Tongue (tissue), 2 donors: Measurements from ENCODE around the gene TNNT3. TPM values are rescaled to one million over a fixed set of nuclear protein-coding genes. Genes with fewer than 3 reads are reported as not detected.
A peak's percentile ranks its signal among the peaks of the same experiment; 100 is the strongest.
"Not testable (repeated sequence)": the region's sequence is repeated elsewhere in the genome, so short reads cannot be mapped to it uniquely, and the experiment has no call there.

Experiments used
- DNase-seq: peaks from one replicate; pipeline ENCODE4 v3.0.0-alpha.2; 2015
- total RNA-seq: library from RNA; depleted of rRNA; stranded (reverse); fragments of >200 nt; gene quantifications from one replicate; pipeline ENCODE4 v1.2.3, GENCODE V29; 2014

Gene TNNT3
- total RNA-seq, 1 donor from 2014 or later: 5,696 TPM

DNA sequence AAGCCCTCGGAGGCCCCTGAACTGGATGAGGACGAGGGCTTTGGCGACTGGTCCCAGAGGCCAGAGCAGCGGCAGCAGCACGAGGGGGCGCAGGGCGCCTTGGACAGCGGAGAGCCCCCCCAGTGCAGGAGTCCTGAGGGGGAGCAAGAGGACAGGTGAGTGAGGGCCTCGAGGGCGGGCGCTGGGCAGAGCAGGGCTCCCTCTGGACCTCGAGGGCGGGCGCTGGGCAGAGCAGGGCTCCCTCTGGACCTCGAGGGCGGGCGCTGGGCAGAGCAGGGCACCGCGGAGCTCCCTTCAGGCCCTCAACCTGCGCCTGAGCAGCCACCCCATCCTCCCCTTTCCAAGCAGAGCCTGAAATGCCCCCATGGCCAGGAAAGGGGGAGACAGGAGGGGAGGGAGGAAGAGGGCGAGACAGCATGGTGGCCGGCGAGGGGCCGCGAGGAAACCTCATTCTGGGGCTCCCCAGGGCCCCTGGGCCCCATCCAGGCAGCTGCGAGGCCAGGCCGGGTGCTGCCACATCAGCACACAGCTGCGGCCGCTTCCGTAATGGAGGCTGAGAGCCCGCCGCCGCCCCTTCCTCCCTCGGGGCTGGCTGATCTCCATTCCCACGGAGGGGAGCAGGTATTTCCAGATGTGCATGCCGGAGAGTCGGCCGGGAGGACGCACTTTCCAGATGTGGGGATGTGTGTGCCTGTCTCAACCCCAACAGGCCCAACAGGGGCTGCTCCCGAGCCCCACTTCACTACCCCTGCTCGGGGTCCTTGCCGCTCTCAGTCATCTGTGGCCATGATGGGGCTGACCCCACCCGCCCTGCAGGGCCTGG lies 37.9 kb upstream of the TNNT3 start:
- DNase-seq: peak; percentile 92

- DNase-seq: peak; percentile 97
These were observed 37.0 kb upstream of the TNNT3 start for GRCh38 chr11:1882265-1883238.

DNA sequence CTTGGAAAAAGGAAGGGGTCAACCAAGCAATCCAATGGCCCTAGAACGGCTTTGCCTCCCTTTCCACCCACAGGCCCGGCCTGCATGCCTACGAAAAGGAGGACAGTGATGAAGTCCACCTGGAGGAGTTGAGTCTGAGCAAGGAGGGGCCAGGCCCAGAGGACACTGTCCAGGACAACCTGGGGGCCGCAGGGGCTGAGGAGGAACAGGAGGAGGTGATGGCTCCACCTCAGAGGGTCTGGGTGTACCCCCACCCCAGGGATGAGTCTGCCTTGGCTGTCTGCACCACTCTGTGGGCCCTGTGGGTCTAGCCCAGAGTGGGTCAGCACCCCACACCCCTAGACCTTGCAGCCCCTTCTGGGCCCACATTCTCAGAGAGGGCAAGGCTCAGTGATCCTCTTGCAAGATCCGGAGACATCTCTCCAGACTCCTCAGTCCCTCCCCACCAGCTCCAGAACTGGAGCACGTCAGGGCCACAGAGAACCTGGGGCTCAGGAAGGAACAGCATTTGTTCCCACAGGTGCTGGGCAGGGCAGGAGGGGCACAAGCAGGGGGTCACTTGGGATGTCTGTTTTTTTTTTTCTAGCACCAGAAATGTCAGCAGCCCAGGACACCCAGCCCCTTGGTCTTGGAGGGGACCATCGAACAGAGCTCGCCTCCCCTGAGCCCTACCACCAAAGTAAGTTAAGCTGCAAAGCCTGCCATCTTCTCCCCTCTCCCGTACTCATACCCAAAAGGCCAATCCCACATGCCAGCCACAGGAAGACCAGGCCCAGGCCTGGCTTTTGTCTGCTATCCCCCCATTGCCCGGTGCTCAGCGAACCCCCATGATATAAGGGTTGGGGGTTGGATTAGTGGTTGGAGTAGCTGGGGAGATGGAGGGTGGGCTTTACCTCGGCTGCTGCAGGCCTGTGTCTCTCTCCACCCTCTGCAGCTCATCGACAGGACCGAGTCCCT lies 35.9 kb upstream of the TNNT3 start:
- DNase-seq: no peak

DNA sequence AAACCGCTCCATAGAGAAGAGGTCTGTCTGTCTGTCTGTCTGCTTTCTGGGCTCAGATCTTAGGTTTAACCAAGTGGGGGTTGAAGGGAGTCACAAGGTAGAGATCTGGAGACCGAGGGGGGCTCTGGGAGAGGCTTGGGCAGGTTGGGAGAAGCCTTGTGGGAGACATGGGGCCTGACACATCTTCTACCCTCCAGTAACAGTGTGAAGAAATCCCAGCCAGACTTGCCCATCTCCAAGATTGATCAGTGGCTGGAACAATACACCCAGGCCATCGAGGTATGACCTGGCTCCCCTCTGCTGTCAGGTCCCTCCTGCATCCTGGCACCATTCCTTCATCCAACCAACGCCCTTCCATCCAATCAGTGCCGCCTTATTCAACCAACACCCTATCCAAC lies 35.2 kb upstream of the TNNT3 start:
- DNase-seq: no peak

GRCh38 chr11:1886551-1886950 lies 33.0 kb upstream of the TNNT3 start:
- not testable (repeated sequence) for DNase-seq

- DNase-seq: peak; percentile 27
These were observed 31.8 kb upstream of the TNNT3 start for GRCh38 chr11:1887451-1888346.

DNA sequence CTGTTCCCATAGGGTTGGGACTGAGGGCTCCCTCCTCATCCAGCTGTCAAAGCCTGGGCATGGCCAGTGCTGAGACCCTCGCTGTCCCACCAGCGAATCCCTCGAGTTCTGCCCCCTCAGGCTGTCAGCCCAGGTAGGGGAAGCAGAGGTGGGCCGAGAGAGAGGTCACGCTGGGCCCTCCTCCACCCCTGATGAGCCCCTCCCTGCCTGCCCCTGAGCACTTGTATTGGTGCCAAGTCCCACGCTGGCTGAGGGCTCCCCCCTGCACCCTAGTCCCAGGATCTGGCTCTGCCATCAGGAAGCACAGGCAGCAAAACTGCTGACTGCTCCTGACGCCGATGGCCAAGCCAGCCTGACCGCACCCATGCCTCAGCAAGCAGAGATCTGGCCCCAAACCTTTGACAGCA lies 31.2 kb upstream of the TNNT3 start:
- DNase-seq: no peak

DNA sequence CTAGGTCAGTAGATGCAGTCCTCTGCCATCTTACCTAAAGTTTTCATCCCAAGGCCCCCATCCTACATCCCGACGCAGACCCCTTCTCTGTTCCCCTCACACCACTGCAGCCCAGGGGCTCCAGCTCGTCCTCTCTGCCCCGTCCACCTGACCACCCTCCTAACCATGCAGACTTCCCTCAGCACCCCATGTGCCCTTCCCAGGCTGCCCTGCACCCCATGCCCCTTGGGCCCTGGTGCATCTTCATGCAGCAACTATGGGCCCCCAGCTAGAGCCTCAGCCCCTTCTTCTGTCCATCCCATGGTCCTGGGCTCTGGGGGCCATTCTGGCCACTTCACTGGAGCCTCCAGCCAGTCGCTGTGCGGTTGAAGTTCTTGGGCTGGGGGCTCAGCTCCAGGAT lies 30.7 kb upstream of the TNNT3 start:
- no peak for DNase-seq

GRCh38 chr11:1889224-1889930 lies 30.1 kb upstream of the TNNT3 start:
- DNase-seq: no peak

- no peak for DNase-seq
These were observed 29.3 kb upstream of the TNNT3 start for GRCh38 chr11:1889941-1890855.

DNA sequence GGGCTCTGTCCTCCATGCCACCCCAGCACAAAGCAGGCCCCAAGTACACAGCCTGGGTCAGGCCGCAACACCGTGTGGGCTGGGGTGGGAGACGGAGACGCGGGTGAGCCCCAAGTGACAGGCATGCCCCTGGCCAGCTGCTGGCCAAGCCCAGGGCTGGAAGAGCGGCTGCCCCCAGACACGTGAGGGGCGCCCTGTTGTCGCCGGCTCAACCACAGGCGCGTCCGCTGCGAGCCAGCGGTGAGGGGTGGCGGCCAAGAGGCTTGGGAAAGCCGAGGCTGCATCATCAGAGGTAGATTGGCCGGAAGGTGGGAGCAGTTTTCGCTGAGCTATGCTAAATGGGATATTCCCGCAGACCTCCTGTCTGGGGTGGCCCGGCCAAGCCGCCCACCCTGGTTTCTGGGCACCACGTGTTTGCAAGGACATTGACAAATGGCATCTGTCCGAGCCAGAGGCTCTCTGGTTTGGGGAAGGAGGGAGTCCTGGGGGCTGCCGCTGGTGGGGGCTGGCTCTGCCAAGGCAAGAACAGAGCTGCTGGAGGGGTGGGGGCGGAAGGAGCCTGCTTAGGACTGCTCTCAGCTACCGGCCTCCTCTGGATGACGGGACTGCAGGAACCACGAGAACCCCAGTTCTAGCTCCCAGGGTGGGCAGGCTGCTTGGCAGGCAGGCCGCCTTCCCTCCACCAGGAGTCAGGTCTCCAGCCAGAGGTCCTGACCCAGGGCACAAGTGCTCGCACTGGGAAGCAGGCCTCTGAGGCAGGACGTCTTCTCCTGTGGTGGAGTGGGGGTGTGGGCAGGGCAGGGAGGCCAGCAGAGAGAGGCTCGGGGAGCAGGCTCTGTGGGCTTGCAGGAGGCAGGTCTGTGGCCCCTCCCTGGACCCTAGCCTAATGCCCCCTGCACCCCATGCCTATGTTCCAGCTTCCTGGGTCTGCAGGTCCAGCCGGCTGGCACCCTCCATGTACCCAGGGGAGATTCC lies 28.4 kb upstream of the TNNT3 start:
- peak; percentile 37 for DNase-seq

DNA sequence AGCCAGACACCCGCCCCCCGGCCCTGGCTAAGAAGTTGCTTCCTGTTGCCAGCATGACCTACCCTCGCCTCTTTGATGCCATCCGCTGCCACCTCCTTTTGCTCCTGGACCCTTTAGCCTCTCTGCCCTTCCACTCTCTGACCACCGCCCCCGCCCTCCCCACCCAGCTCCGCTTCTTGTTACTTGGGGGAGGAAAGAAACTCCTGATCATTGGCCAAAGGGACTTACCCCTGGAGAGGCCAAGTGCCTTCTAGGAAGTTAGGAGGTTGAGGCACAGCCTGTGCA lies 27.7 kb upstream of the TNNT3 start, which contains the start of gene PRR33:
PRR33 (minus strand) TSS at position 65 of the 285 bp plus-strand sequence. CDS start 1,311 bp downstream, outside the sequence.
- no peak for DNase-seq

DNA sequence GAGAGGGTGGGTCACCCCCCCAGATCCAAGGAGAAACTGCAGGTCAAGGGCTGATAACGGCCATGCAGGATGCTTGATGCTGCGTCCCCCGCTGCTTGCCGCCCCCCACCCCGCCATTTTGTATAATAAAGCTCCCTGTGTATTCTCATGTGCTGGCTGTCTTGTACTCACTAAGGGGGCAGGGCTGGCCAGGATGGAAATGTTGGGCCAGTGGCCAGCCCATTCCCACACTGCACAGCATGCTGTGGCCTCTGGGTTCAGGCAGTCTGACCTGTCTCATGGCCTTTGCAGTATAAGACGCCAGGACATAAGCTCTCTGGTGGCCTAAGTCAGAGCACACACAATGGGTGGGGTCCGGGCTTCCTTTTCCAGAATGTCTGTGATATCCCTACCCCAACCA lies 27.4 kb upstream of the TNNT3 start:
- DNase-seq: no peak

DNA sequence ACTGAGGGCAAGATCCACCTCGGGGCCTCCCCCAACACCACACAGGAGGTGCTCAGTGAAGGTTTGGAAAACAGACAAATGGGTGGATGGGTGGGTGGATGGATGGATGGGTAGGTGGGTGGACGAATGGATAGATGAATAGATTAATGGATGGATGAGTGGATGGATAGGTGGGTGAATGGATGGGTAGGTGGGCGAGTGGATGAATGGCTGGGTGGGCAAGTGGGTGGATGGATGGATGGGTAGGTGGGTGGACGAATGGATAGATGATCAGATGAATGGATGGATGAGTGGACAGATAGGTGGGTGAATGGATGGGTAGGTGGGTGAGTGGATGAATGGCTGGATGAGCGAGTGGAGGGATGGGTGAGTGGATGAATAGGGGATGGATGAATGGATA lies 26.9 kb upstream of the TNNT3 start:
- DNase-seq: no peak

GRCh38 chr11:1893581-1894359 lies 25.7 kb upstream of the TNNT3 start:
- no peak for DNase-seq

- no peak for DNase-seq
These were observed 24.7 kb upstream of the TNNT3 start for GRCh38 chr11:1894759-1895158.

- no peak for DNase-seq
These were observed 23.0 kb upstream of the TNNT3 start for GRCh38 chr11:1896468-1896867.
